ENCODE measurements around the gene CTBP2.

DNA sequence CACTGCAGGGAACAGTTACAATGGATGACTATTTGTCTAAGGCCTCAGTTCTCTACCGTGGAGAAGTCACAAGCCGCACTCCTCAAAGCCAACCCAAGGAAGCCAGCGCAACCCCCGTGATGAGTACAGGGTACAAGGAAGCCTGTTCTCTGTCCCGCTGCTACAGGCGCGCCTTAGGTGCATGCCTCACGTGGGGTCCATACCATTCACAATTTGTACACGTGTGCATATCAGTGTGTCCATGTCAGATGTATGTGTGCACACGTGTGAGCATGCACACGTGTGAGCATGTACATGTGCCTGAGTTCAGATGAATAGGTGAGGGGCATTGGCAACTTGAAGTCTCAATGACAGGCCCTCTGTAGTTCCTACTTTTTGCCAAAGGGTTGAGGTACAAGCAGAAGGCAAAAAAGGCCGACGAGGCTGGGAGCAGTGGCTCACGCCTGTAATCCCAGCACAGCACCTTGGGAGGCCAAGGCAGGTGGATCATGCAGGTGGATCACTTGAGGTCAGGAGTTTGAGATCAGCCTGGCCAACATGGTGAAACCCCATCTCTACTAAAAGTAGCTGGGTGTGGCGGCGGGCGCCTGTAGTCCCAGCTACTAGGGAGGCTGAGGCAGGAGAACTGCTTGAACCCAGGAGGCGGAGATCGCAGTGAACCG is 62.8 kb downstream of the CTBP2 start:
- TF ChIP-seq, protein P1, sequence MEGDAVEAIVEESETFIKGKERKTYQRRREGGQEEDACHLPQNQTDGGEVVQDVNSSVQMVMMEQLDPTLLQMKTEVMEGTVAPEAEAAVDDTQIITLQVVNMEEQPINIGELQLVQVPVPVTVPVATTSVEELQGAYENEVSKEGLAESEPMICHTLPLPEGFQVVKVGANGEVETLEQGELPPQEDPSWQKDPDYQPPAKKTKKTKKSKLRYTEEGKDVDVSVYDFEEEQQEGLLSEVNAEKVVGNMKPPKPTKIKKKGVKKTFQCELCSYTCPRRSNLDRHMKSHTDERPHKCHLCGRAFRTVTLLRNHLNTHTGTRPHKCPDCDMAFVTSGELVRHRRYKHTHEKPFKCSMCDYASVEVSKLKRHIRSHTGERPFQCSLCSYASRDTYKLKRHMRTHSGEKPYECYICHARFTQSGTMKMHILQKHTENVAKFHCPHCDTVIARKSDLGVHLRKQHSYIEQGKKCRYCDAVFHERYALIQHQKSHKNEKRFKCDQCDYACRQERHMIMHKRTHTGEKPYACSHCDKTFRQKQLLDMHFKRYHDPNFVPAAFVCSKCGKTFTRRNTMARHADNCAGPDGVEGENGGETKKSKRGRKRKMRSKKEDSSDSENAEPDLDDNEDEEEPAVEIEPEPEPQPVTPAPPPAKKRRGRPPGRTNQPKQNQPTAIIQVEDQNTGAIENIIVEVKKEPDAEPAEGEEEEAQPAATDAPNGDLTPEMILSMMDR (IDR thresholded peaks at IDR 0.05), result no peak
- no peak for TF ChIP-seq POLR2AphosphoS5 (IDR thresholded peaks at IDR 0.05)
- no peak for TF ChIP-seq POLR2A (IDR thresholded peaks at IDR 0.05)
- no peak for TF ChIP-seq EP300 (IDR thresholded peaks at IDR 0.05)

Measured in stomach (tissue), 4 donors.